ENCODE data around the gene DOCK2. TPM values are rescaled to one million over a fixed set of nuclear protein-coding genes. Genes with fewer than 3 reads are reported as not detected.

The DOCK2 gene
- total RNA-seq, 2 experiments from 2014 or later = 161 to 205 TPM

GRCh38 chr5:169812786-169813185 lies 175.7 kb downstream of the DOCK2 start:
- Histone ChIP-seq H3K9me3 (ENCODE audit: low read length) (no peaks in the 10 kb centered on the region), H2AFZ (ENCODE audit: low read length) (no peak overlapping the region), H3K36me3 (ENCODE audit: insufficient read depth, low read length) (peaks cover 80% of the 10 kb centered on the region), H3K27ac (ENCODE audit: low read depth, low read length, poor library complexity, severe bottlenecking) (no peak overlapping the region), H3K4me1 (ENCODE audit: insufficient read depth, low read length, poor library complexity, severe bottlenecking) (no peaks in the 10 kb centered on the region), H3K9me2 (ENCODE audit: insufficient read depth, low read length) (no peaks in the 10 kb centered on the region), H4K20me1 (ENCODE audit: insufficient read depth, low read length) (no peaks in the 10 kb centered on the region), H3K4me3 (ENCODE audit: low read depth, low read length, poor library complexity, severe bottlenecking) (no peak overlapping the region), H3K4me2 (ENCODE audit: low read length) (no peak overlapping the region), H3K79me2 (ENCODE audit: insufficient read depth, low read depth, low read length) (no peaks in the 10 kb centered on the region)
- TF ChIP-seq EZH2phosphoT487 (IDR thresholded peaks at IDR 0.05; ENCODE audit: borderline replicate concordance, low read depth, low read length) (no peak), CTCF (conservative IDR thresholded peaks at IDR 0.05; ENCODE audit: low read length) (no peak)
- intact Hi-C loops (cut with micrococcal nuclease; ENCODE audit: unreplicated experiment) = no loop called here
- ChIA-PET CTCF (ENCODE audit: unreplicated experiment) (no interaction called here), POLR2A (no interaction called here)
- BruUV-seq (replicated peaks) = no TSS peak
- no peak for DNase-seq (ENCODE audit: low spot score)

GRCh38 chr5:169814045-169814444 lies 177.0 kb downstream of the DOCK2 start:
- no peaks in the 10 kb centered on the region for H3K9me3 ChIP-seq (ENCODE audit: low read length)
- ChIA-PET CTCF (ENCODE audit: unreplicated experiment) (no interaction called here), POLR2A (interaction anchor here (1.1 kb wide), 1 partner anchor 15 kb away, joined by 4 read pairs; no protein-coding TSS in a partner anchor)
- H3K79me2 ChIP-seq (ENCODE audit: insufficient read depth, low read depth, low read length) = no peaks in the 10 kb centered on the region
- TF ChIP-seq CTCF (conservative IDR thresholded peaks at IDR 0.05; ENCODE audit: low read length) (no peak), EZH2phosphoT487 (IDR thresholded peaks at IDR 0.05; ENCODE audit: borderline replicate concordance, low read depth, low read length) (no peak)
- no peaks in the 10 kb centered on the region for H3K9me2 ChIP-seq (ENCODE audit: insufficient read depth, low read length)
- H3K27ac ChIP-seq (ENCODE audit: low read depth, low read length, poor library complexity, severe bottlenecking) = no peak overlapping the region
- no peak overlapping the region for H3K4me2 ChIP-seq (ENCODE audit: low read length)
- H3K4me1 ChIP-seq (ENCODE audit: insufficient read depth, low read length, poor library complexity, severe bottlenecking) = no peaks in the 10 kb centered on the region
- no peak overlapping the region for H3K4me3 ChIP-seq (ENCODE audit: low read depth, low read length, poor library complexity, severe bottlenecking)
- H4K20me1 ChIP-seq (ENCODE audit: insufficient read depth, low read length) = no peaks in the 10 kb centered on the region
- H3K36me3 ChIP-seq (ENCODE audit: insufficient read depth, low read length) = peaks cover 89% of the 10 kb centered on the region
- no TSS peak for BruUV-seq (replicated peaks)
- H2AFZ ChIP-seq (ENCODE audit: low read length) = no peak overlapping the region
- DNase-seq (ENCODE audit: low spot score) = no peak
- intact Hi-C loops (cut with micrococcal nuclease; ENCODE audit: unreplicated experiment) = no loop called here

GRCh38 chr5:169814522-169814921 lies 177.4 kb downstream of the DOCK2 start:
- CTCF ChIA-PET (ENCODE audit: unreplicated experiment) = no interaction called here
- H3K4me2 ChIP-seq (ENCODE audit: low read length) = no peak overlapping the region
- no TSS peak for BruUV-seq (replicated peaks)
- H2AFZ ChIP-seq (ENCODE audit: low read length) = no peak overlapping the region
- H3K9me2 ChIP-seq (ENCODE audit: insufficient read depth, low read length) = no peaks in the 10 kb centered on the region
- no peaks in the 10 kb centered on the region for H3K9me3 ChIP-seq (ENCODE audit: low read length)
- H3K4me3 ChIP-seq (ENCODE audit: low read depth, low read length, poor library complexity, severe bottlenecking) = no peak overlapping the region
- TF ChIP-seq EZH2phosphoT487 (IDR thresholded peaks at IDR 0.05; ENCODE audit: borderline replicate concordance, low read depth, low read length) (no peak), CTCF (conservative IDR thresholded peaks at IDR 0.05; ENCODE audit: low read length) (no peak)
- H3K27ac ChIP-seq (ENCODE audit: low read depth, low read length, poor library complexity, severe bottlenecking) = no peak overlapping the region
- H3K79me2 ChIP-seq (ENCODE audit: insufficient read depth, low read depth, low read length) = no peaks in the 10 kb centered on the region
- H3K4me1 ChIP-seq (ENCODE audit: insufficient read depth, low read length, poor library complexity, severe bottlenecking) = no peaks in the 10 kb centered on the region
- intact Hi-C loops (cut with micrococcal nuclease; ENCODE audit: unreplicated experiment) = no loop called here
- no peak for DNase-seq (ENCODE audit: low spot score)
- POLR2A ChIA-PET = interaction anchor here (1.1 kb wide), 1 partner anchor 16 kb away, joined by 4 read pairs; no protein-coding TSS in a partner anchor
- H4K20me1 ChIP-seq (ENCODE audit: insufficient read depth, low read length) = no peaks in the 10 kb centered on the region
- peaks cover 89% of the 10 kb centered on the region for H3K36me3 ChIP-seq (ENCODE audit: insufficient read depth, low read length)

Measured in OCI-LY7 (cell line).